HCT116 (cell line): ENCODE data around the gene MYO16. TPM values are rescaled to one million over a fixed set of nuclear protein-coding genes. Genes with fewer than 3 reads are reported as not detected.

Source experiments
- ATAC-seq: fragments of 200-7000 bp; cut with Tn5 transposase; 2 replicates; pipeline ENCODE4 v1.9.1; 2020; ENCODE audit warnings: mild to moderate bottlenecking, moderate library complexity
- BruUV-seq: library from RNA; stranded (reverse); fragments of 400-500 nt; replicated peaks from 2 replicates; lab custom pipeline; 2021; lab: Mats Ljungman, UMichigan
- CTCF ChIA-PET: fragments of 300-600 bp; sonication (Branson Sonifier 250); formaldehyde crosslinking; loops from one replicate; lab custom pipeline; 2021; ENCODE audit warnings: antibody characterized with exemption; lab: Charles Lee
- POLR2A ChIA-PET: fragments of 300-600, 350-600 bp; sonication (Branson Sonifier 250); formaldehyde crosslinking; loops from one replicate; lab custom pipeline; 2021; ENCODE audit warnings: antibody characterized with exemption; lab: Charles Lee
- RAD21 ChIA-PET, 2 experiments: fragments of 300-600 bp; sonication (Branson Sonifier 250); formaldehyde crosslinking; loops; one replicate each; lab custom pipeline; 2023; ENCODE audit warnings: low total read pairs in 2 of 2; ENCODE audit not compliant: uncharacterized antibody in 2 of 2, unreplicated experiment in 2 of 2, low non-redundant PET in 1 of 2; lab: Charles Lee
- DNase-seq: peaks from one replicate; pipeline ENCODE4 v3.0.0-alpha.2; 2010; ENCODE audit warnings: low read depth, low spot score
- H2AFZ ChIP-seq: fragments of 200-600 bp; shearing (Covaris generic), sonication (generic); 2 replicates; pipeline ENCODE4 v1.6.1; 2017; ENCODE audit warnings: low read depth, mixed run types, mixed read lengths, antibody characterized with exemption, low read length; ENCODE audit not compliant: poor library complexity, severe bottlenecking
- H3K27ac ChIP-seq: 2 replicates; pipeline ENCODE4 v1.5.1; 2012; ENCODE audit warnings: low read depth, low read length
- H3K27me3 ChIP-seq: fragments of 200-600 bp; sonication (generic); 2 replicates; pipeline ENCODE4 v1.6.1; 2016; ENCODE audit warnings: mixed run types, low read length, mixed read lengths; ENCODE audit not compliant: insufficient read depth
- H3K36me3 ChIP-seq, 2 experiments: fragments of 200-500 bp in 1 of 2; fragments of 200-600 bp in 1 of 2; sonication (Bioruptor generic) in 1 of 2; sonication (generic) in 1 of 2; 2 replicates each; pipeline versions ENCODE4 v1.5.1 to v1.6.1; 2014 to 2016; ENCODE audit warnings: low read length in 2 of 2, inconsistent platforms in 1 of 2, mixed read lengths in 1 of 2, mixed run types in 1 of 2; ENCODE audit not compliant: insufficient read depth in 2 of 2, control insufficient read depth in 1 of 2
- H3K4me1 ChIP-seq, 2 experiments: fragments of 200-600 bp in 1 of 2; sonication (generic) in 1 of 2; 2 replicates each; pipeline versions ENCODE4 v1.5.1 to v1.6.1; 2012 to 2017; ENCODE audit warnings: low read length in 2 of 2, inconsistent platforms in 1 of 2, mild to moderate bottlenecking in 1 of 2, mixed read lengths in 1 of 2, mixed run types in 1 of 2, moderate library complexity in 1 of 2; ENCODE audit not compliant: insufficient read depth in 2 of 2, control insufficient read depth in 1 of 2
- H3K4me2 ChIP-seq: fragments of 200-600 bp; sonication (generic); 2 replicates; pipeline ENCODE4 v1.6.1; 2017; ENCODE audit warnings: mixed run types, low read length, mixed read lengths
- H3K4me3 ChIP-seq, 2 experiments: fragments of 200-600 bp in 1 of 2; sonication (generic) in 1 of 2; replicated peaks in 1 of 2; 2 replicates each; pipeline ENCODE4 v1.5.1; 2011 to 2016; ENCODE audit warnings: low read length in 2 of 2, control low read depth in 1 of 2, low read depth in 1 of 2, mild to moderate bottlenecking in 1 of 2, mixed read lengths in 1 of 2, mixed run types in 1 of 2
- H3K79me2 ChIP-seq: fragments of 200-600 bp; sonication (generic); 2 replicates; pipeline ENCODE4 v1.6.1; 2017; ENCODE audit warnings: mild to moderate bottlenecking, mixed run types, low read length, moderate library complexity, mixed read lengths; ENCODE audit not compliant: insufficient read depth
- H3K9ac ChIP-seq: fragments of 200-600 bp; sonication (generic); 2 replicates; pipeline ENCODE4 v1.6.1; 2016; ENCODE audit warnings: low read length, mixed read lengths
- H3K9me2 ChIP-seq: fragments of 200-600 bp; sonication (generic), shearing (Covaris generic); 2 replicates; pipeline ENCODE4 v1.6.1; 2017; ENCODE audit warnings: mixed run types, mild to moderate bottlenecking, moderate library complexity; ENCODE audit not compliant: insufficient read depth
- H3K9me3 ChIP-seq, 2 experiments: fragments of 200-500 bp in 1 of 2; fragments of 200-600 bp in 1 of 2; sonication (Bioruptor generic) in 1 of 2; sonication (generic) in 1 of 2; 2 replicates each; pipeline ENCODE4 v1.6.1; 2014 to 2017; ENCODE audit warnings: low read length in 2 of 2, mixed read lengths in 2 of 2, inconsistent platforms in 1 of 2, low read depth in 1 of 2, mild to moderate bottlenecking in 1 of 2, mixed run types in 1 of 2, moderate library complexity in 1 of 2; ENCODE audit not compliant: control insufficient read depth in 1 of 2, insufficient read depth in 1 of 2
- H4K20me1 ChIP-seq: fragments of 200-600 bp; sonication (generic), shearing (Covaris generic); 2 replicates; pipeline ENCODE4 v1.6.1; 2017; ENCODE audit warnings: mixed run types, mild to moderate bottlenecking, moderate library complexity; ENCODE audit not compliant: insufficient read depth
- ATF3 ChIP-seq: IDR thresholded peaks from 2 replicates; pipeline ENCODE4 v1.6.1; 2012
- ELF1 ChIP-seq: IDR thresholded peaks from 2 replicates; pipeline ENCODE4 v1.6.1; 2012; ENCODE audit warnings: low read depth, borderline replicate concordance
- POLR2AphosphoS5 ChIP-seq: IDR thresholded peaks from 2 replicates; pipeline ENCODE4 v1.6.1; 2011; ENCODE audit warnings: mild to moderate bottlenecking, low read depth, low read length, moderate library complexity
- RAD21 ChIP-seq: IDR thresholded peaks from 2 replicates; pipeline ENCODE4 v1.6.1; 2012; ENCODE audit warnings: low read depth, mild to moderate bottlenecking
- TCF7L2 ChIP-seq: IDR thresholded peaks from 2 replicates; pipeline ENCODE4 v1.7.0; 2011; ENCODE audit warnings: borderline replicate concordance, inconsistent platforms; ENCODE audit not compliant: insufficient read depth, insufficient read length; ENCODE audit errors: extremely low read depth
- ZBTB33 ChIP-seq: IDR thresholded peaks from 2 replicates; pipeline ENCODE4 v1.6.1; 2011; ENCODE audit warnings: mild to moderate bottlenecking, low read length, moderate library complexity; ENCODE audit not compliant: insufficient replicate concordance; ENCODE audit errors: extremely low read depth
- ZFX ChIP-seq: fragments of 450-650 bp; IDR thresholded peaks from 2 replicates; pipeline ENCODE4 v1.6.1; 2017
- intact Hi-C: fragments of 100-400 bp; cut with micrococcal nuclease; formaldehyde crosslinking; loops from 2 replicates; pipeline ENCODE4 v1.10.0; 2022
- total RNA-seq: library from RNA; stranded (reverse); gene quantifications from one replicate; pipeline ENCODE4 v1.2.1, GENCODE V29; 2021; ENCODE audit not compliant: unreplicated experiment

MYO16 gene
- total RNA-seq, 1 experiment from 2014 or later = 0.07 TPM

- TF ChIP-seq ELF1 (no peak), ZBTB33 (no peak), TCF7L2 (no peak), POLR2AphosphoS5 (no peak), RAD21 (no peak), ZFX (no peak)
- TF ChIP-seq, all 23 proteins: peak for 0
Measured at GRCh38 chr13:109058087-109058486, 428.7 kb downstream of the MYO16 start (continued).

GRCh38 chr13:109072505-109072904 lies 443.1 kb downstream of the MYO16 start:
- no TSS peak for BruUV-seq
- Histone ChIP-seq H3K79me2 (no peaks in the 10 kb centered on the region), H3K4me2 (no peak overlapping the region), H3K9me3 (no peaks in the 10 kb centered on the region), H3K4me1 (no peaks in the 10 kb centered on the region), H3K4me3 (no peak overlapping the region), H2AFZ (no peak overlapping the region), H3K27me3 (no peaks in the 10 kb centered on the region), H3K9me2 (0 out of 2 replicates have a peak, but pooled peaks cover 4% of the 10 kb centered on the region), H3K9ac (no peak overlapping the region), H3K36me3 (no peaks in the 10 kb centered on the region), H3K27ac (no peak overlapping the region), H4K20me1 (no peaks in the 10 kb centered on the region)
- POLR2A ChIA-PET = no interaction called here
- DNase-seq = no peak
- RAD21 ChIA-PET = no interaction called here
- TF ChIP-seq ATF3 = no peak
- intact Hi-C loops = no loop called here
- ATAC-seq = no peak
- CTCF ChIA-PET = no interaction called here
